ENCODE data around the gene DNAH6.

Gene DNAH6

DNA sequence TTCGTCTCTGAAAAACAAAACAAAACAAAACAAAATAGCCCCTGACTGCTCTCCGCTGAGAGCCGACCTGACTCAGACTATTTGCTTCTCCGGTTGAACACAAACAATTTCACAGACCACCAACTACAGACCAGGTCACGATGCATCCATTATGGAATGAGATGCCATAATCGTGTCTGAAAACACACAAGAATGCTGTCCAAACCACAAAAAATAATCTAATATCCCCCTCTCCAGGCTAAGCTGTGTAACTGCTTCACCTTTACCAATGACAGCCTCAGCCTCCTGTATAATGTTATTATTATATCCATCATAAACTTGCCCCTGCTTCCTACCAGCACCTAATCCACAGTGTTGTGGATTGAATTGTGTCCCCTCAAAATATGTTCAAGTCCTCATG is 114.7 kb downstream of the DNAH6 start:
- peak in 2 of 51 donors; percentile 2 to 7 for DNase-seq

DNA sequence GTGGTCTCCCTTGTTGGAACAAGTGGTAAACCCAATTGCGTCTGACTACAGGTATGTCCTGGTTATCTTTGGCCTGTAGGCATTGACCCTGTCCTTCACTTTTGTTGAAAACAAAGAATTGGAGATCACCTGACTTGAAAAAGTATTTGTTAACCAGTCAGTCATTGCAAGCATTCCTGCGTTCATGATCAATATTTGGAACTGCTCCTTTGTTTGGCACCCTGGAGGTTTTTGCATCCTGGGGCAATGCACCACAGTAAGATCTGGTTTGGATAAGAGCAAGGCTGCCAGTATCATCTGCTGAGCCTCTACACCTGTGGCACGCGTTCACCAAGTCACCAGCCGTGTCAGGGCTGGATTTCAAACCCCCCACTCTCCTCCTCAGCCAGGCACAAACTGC is 115.7 kb downstream of the DNAH6 start:
- no peak for DNase-seq

DNA sequence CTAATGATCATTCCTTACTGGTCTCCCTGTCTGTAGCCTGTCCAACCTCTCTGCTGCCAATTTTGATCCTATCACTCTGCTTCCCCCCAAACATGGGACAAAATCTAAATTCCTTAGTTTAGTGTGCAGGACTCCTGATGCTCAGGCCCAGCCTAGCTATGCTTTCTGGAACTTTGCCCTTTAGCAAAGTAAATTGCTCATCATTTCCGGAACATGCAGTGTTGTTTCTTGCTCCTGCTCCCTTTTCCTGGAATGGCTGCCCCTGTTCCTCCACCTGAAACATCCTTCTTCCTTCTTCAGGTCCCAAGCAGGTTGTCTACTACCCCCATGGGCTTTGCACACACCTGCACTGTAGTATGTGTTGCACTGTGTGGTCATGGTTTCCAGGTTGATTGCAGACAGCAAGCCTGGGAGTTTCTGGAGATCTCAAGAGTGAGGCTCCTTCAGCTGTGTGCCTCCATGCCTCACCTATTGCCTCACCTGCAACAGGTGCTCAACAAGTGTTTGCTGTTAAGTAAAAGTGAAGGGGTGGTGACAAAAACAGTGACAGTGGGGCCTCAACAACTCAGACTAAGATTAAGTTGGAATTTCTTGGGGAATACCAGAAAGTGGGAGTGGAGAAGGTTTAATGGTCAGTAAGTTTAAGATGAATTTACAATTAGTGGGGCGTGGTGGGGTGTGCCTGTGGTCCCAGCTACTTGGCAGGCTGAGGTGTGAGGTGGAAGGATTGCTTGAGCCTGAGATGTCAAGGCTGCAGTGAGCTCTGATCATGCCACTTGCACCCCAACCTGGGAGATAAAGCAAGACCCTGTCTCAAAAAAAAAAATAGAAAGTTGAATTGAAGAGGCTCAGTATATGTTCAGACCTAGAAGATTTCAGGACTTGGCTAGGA is 120.0 kb downstream of the DNAH6 start:
- no peak for DNase-seq

DNA sequence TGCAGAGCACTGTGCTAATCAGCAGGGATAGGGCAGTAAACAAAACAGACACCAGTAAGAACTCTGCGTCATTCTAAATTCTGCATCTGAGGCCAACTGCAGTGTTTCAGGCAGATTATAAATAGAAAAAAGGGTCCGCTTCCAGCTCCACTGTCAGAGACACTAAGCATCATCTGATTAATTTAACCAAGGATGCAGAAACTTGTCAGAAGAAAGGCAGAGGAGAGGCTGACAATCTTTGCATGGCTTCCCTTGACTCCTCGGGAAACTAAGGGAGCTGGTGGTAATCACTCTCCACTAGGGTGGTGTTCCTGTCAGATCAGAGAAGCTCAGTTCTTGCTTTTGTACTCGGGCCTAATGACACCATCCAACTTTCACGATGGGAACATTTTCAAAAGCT is 123.5 kb downstream of the DNAH6 start:
- no peak for DNase-seq

DNA sequence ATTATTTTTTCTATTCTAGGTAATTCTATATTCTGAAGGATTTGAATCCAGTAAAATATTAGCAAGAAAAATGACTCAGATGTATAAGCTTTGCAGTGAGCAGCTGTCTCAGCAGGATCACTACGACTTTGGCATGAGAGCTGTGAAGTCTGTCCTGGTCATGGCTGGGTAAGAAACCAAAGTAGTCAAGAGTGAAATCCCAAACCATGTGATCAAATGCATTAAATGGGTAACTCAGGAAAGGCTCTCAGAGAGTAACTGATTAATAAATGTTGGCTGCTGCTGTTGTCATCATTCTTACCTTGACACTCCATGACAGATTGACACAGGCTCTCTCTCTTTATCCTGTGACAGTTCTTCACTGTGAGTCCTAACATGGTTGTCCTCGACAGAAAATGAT is 124.1 kb downstream of the DNAH6 start:
- no peak for DNase-seq

DNA sequence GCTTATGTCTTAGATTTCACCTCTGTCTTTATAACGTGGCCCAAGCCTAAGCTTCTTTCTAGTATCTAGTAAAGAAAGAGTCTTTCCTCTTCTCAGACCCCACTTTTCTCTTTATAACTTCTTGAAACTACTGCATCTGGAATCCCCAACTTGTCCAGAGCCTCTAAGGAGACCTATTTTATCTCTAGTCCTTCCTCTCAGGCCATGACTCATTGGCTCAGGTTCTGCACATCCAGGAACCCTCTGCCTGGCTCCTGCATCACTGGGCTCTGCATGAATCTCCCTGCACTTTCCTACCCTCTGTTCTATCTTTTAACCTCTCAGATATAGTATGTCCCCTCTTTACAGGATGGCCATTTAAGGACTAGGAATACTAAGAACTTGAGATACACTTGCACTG is 124.7 kb downstream of the DNAH6 start:
- no peak for DNase-seq

DNA sequence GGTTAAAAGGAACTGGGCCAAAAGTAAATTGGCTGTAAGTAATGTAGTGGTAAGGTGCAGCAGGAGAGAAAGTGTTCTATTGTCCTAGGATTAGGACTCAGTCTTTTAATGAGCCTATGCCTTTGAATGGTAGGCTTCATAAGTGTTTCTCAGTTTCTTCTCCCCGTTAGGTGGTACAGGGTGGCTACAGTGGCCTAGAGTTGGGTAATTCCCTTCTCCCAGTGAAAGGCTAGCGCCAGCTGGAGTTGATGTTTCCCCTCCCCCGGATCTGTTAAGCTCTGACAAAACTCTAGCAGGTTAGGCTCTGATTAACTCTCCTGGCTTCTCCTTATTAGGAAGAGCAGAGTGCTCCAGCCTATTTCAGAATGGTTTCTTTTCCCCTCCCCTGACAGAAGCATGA is 127.7 kb downstream of the DNAH6 start:
- no peak for DNase-seq

DNA sequence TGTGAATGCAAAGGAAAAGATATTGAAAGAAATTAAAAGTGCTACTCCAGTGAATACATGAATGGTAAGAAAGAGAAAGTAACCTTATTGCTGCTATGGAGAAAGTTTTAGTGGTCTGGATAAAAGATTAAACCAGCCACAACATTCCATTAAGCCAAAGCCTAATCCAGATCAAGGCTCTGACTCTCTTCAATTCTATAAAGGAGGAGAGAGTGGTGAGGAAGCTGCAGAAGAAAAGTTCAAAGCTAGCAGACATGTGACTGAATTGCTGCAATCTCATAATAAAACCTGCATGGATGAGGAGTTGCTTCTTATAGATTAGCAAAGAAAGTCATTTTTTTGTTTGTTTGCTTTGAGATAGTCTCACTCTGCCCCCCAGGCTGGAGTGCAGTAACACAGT is 130.2 kb downstream of the DNAH6 start:
- no peak for DNase-seq

DNA sequence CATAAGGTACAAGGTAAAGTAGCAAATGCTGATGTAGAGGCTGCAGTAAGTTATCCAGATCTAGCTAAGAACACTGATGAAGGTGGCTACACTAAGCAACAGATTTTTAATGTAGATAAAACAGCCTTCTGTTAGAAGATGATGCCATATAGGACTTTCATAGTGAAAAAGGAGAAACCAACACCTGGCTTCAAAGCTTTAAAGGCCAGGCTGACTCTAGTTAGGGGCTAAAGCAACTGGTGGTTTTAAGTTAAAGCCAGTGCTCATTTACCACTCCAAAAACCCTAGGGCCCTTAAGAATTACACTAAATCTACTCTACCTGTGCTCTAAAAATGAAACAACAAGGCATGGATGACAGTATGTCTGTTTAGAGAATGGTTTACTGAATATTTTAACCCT is 131.0 kb downstream of the DNAH6 start:
- DNase-seq: no peak

DNA sequence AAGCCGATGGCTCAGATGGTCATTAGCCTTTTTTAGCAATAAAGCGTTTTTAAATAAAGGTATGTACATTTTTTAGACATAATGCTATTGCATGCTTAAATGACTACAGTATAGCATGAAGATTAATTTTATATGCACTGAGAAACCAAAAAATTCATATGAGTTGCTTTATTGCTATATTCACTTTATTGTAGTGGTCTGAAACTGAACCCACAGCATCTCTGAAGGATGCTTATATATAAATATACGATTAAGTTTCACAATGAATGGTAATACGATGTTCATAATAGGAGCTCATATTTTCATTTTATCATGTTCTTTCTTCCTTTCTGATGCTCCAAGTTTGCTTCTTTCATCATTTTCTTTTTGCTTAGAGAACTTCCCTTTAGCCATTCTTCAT is 132.8 kb downstream of the DNAH6 start:
- DNase-seq: no peak

DNA sequence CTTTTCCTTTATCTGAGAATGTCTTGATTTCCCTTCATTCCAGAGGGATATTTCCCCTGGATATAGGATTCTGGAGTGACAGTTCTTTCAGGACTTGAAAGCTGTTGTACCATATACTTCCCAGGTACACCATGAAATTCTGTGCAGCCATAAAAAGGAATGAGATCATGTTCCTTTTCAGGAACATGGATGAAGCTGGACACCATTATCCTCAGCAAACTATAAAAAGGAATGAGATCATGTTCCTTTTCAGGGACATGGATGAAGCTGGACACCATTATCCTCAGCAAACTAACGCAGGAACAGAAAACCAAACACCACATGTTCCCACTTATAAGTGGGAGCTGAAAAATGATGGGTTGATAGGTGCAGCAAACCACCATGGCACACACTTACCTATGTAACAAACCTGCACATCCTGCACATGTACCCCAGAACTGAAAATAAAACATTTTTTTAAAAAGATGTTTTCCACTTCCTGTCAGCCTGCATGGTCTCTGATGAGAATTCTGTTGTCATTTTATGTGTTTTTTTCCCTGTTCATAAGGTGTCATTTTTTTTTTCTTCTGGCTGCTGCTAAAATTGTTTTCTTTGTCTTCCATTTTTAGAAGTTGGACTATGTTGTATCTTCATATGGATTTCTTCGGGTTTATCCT is 133.3 kb downstream of the DNAH6 start:
- DNase-seq: no peak

DNA sequence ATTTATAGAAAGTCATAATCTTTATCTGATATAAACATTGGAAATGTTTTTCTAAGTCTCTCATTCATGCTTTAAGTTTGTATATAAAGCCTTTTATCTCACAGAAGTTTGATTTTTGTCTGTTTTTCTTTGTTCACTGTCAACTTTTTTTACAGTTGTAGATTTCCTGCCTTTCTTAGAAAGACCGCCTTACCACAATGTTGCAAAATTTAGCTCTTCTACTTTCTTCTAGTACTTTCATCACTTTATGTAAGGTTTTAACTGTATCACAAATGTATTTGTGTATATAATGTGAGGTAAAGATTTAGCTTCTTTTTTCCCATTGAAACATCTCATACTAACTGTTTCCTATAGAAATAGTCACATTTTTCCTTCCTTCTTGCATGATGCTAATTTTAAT is 136.1 kb downstream of the DNAH6 start:
- DNase-seq: no peak

DNA sequence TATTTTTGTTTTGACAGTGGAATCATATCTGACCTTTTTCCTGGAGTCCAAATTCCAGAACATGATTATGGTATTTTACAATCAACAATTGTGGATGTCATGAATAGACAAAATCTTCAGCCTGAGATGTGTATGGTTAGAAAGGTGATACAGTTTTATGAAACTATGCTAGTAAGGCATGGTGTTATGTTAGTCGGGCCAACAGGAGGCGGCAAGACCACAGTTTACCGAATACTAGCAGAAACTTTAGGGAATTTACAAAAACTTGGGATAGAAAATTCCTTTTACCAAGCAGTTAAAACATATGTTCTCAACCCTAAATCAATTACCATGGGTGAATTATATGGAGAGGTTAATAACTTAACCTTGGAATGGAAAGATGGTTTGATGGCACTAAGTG is 137.0 kb downstream of the DNAH6 start:
- no peak for DNase-seq

DNA sequence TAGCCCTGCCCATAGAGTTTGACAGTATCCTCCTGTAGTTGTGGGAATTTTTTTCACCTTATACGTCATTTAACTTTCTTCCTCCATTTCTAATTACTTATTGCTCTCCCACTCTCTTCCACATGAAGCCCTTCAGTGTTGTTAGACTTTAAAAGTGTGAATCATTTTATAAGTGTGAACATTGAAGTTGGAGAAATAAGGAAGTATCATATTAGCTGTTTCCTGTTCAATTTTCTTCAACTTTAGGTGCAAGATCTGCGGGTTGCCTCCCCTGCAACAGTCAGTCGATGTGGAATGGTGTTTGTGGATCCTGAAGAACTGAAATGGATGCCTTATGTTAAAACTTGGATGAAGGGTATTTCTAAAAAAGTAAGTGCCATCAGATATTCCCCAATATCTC is 138.1 kb downstream of the DNAH6 start:
- no peak for DNase-seq

DNA sequence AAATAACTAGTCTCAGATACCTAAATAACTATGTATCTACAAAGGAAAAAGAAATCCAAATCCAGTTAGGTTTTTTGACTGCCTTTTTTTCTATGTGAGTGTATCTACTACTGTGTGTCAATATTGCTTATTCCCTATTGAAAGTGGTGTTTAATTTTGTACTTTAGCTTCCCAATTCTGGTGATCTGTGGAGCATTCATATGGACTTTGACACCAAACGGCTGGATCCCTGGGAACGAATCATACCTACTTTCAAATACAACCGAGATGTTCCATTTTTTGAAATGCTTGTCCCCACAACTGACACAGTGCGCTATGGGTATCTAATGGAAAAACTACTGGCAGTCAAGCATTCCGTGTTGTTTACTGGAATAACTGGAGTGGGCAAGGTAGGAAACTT is 152.8 kb downstream of the DNAH6 start:
- DNase-seq: no peak

DNA sequence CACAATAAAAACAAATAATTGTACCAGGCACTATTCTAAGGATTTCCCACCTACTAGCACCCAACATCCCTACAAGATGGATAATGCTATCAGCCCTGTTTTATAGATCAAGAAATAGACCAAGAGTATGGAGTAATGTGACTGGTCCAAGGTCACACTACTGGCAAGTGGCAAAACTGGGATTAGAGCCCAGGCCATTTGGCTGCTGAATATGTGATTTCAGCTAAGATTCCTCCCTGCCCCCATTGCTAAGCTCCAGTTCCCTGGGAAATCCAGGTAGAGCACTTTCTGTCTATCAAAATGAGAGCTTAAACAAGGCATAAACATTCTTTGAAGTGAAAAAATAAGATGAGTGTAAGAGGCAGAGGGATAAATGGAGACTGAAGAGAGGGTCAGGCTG is 157.8 kb downstream of the DNAH6 start:
- no peak for DNase-seq

DNA sequence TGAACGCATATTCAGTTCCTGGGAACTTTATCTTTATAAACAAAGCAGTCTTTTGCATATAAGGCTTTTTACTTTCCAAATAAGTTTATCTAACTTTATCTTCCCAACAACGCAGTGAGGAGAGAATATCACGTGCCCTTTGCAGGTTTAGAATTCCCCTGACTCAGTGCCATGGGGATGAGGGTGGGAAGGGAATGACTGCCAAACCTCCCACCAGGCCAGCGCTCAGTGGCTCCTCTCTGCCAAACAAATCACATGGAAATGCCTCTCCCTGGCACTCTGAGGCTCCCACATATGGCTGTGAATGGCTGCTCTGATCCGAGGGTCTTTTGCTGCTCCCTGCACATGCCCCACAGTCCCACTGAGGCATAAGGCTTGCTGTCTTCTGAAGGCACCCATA is 158.3 kb downstream of the DNAH6 start:
- DNase-seq: peak in 1 of 51 donors; percentile 10

DNA sequence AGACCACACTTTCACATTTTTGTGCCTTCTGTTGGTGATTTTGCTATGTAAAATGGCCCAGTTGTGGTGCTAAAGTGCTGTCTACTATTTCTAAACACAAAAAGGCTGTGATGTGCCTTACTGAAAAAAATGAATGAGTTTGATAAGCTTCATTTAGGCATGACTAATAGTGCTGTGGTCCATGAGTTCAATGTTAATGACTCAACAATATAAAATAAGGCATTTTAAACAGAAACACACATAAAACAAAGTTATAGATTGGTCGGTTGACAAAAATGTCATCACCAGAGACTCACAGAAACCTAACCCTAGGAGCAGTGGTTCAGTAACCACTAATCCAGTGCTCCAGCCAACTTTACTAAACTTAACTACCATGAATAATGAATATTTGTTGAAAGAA is 160.0 kb downstream of the DNAH6 start:
- no peak for DNase-seq

DNA sequence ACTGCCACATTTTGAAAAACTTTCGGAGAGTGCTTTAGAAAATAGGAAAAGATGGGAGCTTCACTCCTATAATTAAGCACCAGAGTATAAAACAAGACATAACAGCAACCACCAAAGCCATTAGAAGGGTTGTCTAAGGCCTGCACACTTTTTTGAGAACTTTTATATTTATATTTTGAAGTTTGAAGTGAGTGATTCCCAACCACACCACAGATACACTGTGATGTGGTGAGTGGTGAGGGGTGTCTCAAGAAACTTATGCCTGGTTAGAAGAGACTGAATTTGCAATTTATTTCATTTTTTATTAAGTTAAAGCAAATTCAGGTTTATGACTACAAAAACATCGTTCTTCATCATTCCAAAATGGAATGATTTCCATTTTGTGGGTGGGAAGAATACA is 161.9 kb downstream of the DNAH6 start:
- no peak for DNase-seq

DNA sequence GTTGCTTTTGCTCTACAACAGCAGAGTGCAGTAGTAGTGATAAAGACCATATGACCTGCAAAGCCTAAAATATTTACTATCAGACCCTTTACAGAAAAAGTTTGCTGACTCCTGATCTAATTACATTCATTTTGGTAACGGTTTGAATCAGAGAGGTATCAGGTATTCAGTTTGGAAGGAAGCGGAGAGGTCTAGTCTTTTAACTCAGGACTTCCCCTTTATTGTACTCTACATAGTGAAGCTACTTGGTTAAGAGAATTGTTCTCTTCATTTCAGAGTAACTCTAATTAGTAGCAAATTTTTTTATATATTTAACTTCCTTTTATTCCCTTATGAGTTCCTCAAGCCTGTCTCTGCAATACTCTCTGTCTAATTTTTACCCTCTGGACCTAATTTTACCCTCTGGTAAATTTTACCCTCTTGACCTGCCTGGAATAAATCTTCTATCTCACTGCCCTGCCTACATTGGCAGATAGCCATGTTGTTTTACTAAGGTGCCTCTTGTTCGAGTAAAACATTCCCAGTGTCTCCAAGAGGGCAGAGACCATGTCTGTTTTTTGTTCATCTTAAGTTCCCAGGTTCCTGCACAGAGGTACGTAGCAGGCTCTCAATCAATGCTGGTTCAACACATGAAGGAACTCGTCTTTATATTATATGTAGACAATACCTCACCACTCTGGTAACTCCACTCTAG is 170.6 kb downstream of the DNAH6 start:
- DNase-seq: no peak

DNA sequence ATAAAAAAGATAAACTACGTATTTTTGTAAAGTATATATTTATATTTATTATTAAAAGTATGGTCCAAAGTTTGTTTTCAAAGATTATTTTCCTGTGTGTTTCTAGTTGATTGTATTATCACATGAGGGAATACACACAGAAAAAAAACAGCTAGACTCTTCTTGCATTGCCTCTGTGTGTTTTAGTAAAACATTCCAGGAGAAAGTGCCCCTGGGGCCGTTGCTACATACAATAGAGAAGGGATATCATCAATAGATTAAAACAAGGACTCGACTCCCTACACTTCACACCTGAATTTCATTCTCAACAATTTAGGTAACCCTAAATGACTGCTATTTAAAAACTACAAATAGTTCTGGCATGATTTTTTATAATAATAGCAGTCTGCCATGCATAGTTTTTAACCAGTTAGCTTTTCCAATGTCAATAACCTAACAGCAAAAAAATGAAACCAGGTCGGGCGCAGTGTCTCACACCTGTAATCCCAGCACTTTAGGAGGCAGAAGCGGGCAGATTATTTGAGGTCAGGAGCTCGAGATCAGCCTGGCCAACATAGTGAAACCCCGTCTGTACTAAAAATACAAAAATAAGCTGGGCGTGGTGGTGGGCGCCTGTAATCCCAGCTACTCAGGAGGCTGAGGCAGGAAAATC is 171.3 kb downstream of the DNAH6 start:
- DNase-seq: no peak

DNA sequence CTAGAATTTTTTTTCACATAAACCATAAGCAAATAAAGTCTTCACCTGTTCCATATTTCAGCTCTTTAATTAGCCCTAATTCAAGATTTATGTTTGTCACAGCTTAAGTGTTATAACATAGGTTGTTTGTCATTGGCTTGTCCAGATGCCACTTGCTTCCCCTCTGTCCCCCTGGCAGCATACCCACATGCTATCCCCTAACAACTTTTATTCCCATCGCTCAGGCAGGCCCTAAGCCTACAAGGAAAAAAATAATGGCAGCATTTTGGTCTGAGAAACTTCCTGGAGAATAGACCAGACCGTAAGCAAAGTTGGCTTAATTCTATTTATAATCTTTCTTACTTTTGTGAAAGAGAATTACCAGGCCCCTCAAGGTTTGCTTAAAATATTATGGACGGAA is 173.9 kb downstream of the DNAH6 start:
- no peak for DNase-seq

Measured in hypothalamus (tissue), 51 donors.